Measurements from ENCODE around the gene MACROD1.

Gene MACROD1

DNA sequence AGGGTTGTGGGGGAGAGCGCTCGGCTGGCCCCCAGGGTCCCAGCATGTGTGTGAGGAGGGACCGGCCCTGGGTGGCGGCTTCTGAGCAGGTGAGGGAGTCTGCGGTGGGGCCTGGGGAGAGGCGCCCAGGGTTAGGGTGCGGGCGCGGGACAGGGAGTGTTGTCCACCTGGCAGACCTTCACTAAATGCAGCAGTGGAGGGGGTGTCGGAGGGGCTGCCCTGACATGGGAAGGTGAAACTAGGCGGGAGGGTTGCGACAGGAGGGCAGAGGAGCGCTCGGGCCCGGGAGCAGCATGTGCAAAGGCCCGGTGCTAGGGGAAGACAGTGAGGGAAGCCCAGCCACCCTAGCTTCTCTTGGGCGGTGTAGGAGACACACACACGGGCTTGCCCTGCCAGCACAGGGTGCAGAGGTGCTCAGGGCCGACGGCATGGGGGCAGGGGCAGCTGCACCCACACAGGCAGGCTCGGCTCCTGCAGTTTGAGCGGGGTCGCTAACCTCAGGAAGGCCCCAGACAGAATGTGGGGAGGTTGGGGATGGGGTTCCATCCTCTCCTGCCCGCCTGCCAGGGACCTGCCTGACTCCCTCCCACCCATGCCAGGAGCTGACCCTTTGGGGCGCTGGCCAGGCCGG lies 157.5 kb downstream of the MACROD1 start:
- DNase-seq (ENCODE audit: extremely low spot score, insufficient read length, low read depth) (no peak), FAIRE-seq (no peak)

GRCh38 chr11:64007629-64008282 lies 158.2 kb downstream of the MACROD1 start:
- DNase-seq (ENCODE audit: extremely low spot score, insufficient read length, low read depth) (no peak), FAIRE-seq (no peak)

DNA sequence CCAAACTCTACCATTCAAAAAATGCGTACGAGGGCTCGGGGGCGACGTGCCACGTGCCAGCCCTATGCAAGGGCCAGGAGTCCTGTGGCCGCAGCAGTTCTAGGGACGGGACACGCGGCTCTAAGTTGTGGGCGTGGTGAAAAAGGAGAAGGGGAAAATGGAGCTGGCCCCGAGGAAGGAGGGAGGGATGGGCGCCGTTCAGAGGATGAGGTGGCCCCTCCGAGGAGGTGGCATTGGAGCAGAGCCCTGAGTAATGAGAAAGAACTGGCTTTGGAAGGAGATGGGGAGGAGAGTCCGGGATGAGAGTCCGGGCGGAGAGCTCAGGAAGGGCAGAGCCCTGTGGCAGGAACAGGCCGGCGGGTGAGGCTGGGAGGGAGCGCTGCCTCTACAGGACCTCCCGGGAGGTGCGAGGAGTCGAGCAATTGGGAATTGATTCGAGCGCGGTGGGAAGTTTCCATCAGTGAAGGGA lies 158.7 kb downstream of the MACROD1 start:
- DNase-seq (ENCODE audit: extremely low spot score, insufficient read length, low read depth): no peak
- FAIRE-seq: no peak

DNA sequence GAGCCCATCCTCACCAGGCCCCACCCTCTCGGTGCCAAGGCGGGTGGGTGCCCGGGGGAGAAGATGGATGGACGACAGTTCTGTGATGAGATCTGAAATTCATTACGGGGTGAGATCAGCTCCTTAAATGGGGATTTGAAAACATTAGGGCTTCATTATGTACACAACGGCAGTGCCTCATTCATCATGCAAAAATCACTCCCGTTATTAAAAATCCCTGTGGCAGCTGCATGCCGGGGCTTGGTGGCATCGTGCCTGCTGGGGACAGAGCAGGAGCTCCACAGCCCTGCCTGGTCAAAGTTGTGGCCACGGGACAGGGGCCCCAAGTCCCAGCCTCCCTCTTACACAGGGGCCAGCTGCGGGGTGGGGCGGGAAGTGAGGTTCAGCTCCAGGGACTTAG lies 159.5 kb downstream of the MACROD1 start:
- FAIRE-seq (no peak), DNase-seq (ENCODE audit: extremely low spot score, insufficient read length, low read depth) (no peak)

GRCh38 chr11:64005691-64006090 lies 160.2 kb downstream of the MACROD1 start:
- DNase-seq (ENCODE audit: extremely low spot score, insufficient read length, low read depth) (no peak), FAIRE-seq (no peak)

DNA sequence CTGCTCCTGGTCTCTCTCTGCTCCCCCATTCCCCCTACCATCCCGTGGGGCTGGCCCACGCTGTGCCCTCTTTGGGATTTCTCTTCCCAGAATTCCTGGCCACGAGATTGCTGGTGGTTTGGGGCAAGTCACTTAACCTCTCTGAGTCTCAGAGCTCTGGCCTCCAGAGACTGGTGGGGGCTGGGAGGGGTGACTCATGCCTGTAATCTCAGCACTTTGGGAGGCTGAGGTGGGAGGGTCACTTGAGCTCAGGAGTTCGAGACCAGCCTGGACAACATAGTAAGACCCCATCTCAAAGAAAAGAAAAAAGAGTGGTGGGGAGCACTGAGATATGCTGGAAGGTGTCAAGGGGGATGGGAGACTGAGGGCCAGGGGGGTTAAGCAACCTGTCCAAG lies 161.3 kb downstream of the MACROD1 start:
- no peak for FAIRE-seq
- DNase-seq (ENCODE audit: extremely low spot score, insufficient read length, low read depth): no peak

DNA sequence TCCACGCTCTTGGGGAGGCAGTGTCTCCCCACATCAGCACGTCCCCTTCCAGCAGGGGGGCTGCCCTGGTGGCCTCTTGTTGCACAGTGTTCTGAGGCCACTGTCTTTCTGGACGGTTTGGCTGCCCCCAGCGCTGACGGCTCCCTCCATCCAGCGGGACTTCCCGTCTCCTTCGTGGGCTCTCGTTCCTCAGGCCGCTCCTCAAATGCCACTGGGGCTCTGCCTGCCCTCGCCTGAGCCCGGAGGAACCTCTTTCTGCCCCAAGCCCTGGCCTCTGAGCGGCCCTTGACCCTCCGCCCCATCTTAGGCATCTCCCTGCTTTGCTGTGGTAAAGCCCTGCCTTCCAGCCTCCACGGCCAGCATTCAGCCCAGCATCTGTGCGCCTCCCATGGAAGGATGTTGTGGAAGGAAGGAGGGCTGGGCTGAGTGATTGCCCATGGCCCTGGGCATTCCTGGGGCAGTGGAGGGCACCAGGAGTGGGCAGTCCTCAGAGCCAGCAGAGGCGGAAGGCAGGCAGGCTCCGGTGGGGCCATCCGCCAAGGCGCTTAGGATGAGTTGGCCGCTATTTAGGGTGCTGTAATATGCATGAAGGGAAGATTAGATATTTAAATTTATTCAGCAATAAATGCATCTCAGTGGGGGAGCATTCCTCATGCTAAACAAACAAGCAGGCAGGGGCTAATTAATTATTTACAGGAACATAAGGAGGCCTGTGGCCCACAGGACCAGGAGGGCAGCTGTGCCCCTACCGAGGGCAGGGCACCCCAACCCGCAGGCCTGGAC lies 161.9 kb downstream of the MACROD1 start:
- FAIRE-seq (no peak), DNase-seq (ENCODE audit: extremely low spot score, insufficient read length, low read depth) (no peak)

DNA sequence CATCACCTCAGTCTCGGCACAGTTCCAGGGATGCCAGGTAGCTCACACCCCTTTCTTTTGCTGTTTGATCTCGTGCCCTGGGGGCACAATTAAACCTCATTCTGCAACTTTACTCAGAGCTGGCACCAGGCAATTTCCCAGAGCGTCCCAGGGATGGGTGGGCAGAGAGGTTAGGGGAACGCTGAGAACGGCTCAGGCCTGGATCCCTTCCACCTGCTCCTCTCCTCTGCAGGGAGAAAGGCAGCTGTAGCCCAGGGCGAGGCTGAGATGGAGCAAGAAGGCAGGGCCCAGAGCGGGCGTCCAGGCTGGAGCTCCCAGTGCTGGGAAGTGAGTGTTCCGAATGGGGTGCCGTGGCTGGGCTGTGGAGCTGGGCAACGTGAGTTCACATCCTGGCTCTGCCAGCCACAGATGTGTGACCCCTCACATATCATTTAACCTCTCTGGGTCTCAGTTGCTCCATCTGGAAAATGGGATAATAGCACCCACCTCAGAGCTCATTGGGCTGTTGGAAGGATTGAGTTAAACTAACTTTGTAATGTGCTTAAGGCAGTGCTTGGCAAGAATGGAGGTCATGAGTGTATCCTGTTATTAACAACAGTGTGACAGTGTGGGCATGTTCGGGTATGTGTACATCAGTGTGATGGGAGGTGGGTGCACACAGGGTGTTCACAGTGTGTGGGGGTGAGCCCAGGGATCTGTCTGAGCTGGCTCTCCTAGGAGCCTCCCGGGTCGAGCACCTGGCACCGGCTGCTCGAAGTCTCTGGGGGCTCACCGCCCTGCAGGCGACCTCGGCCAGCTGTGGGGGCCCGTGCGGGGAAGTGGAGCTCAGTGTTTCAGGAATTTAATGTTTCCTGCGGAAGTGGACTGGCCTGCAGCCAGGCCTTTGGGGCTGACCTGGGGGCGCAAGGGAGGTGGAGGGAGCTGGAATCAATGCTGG lies 164.2 kb downstream of the MACROD1 start:
- DNase-seq (ENCODE audit: extremely low spot score, insufficient read length, low read depth) (no peak), FAIRE-seq (no peak)

DNA sequence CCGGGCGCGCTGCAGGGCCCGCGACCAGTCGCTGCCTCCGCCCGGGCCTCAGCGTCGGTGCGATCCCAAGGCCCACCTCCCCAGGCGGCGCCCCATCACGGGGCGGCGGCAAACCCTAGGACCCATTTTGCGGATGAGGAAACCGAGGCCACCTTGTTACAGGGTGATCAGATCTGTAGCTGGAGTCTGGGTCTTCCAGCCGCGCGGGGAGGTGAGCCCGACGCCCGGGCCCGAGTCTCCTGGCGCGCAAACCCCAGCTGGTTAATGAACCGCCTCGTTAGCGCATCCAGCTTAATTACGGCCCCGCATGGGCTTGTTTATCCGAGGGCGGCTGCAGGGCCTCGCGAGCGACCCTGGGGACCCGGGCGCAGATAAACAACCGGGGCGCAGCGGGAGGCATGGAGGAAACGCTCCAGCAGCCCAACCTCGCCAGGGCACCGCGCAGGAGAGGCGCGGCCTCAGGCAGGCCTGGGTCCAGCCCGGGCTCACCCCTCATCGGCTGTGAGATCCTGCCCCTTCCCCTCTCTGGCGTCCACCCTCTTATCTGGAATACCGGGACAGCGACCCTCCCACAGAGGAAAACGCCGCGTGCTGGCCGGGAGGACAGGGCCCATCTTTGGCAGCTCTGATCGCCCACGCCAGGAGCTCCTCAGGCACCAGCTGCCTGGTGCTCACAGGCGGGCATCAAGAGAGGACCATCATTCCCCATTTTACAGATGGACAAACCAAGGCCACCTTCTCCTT lies 165.0 kb downstream of the MACROD1 start:
- DNase-seq (ENCODE audit: extremely low spot score, insufficient read length, low read depth) (no peak), FAIRE-seq (no peak)

DNA sequence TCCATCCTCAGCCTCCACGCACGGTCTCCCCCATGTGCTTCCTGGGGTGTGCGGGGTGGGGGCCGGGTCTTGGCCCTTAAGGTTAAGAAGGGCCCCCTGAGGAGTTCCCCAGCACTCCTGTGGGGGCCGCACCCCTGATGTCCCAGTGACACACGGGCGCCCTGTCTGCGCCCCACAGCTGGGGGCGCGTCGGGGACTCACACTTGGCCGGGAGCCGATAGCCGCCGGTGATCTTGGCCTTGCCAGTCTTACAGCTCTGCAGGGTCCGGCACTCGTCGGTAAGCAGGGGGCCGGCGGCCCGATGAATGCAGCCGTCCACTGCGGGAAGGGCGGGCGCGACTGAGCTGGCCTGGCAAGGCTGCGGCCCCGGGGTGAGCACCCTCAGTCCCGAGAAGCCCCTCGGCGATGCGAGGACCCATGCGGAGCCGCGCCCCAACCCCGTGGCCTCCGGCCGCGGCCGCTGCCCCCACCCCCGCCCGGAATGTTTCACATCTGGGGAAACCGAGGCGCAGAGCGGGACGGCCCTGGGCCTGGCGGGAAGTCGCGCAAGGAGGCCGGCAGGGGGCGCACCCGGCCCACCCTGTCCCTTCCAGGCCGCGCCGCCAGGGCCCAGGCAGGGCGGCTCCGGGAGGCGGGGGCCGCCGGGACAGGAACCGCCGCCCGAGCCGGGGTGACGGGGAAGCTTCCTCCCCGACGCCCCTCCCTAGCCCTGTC lies 165.7 kb downstream of the MACROD1 start:
- no peak for FAIRE-seq
- DNase-seq (ENCODE audit: extremely low spot score, insufficient read length, low read depth): peak; percentile 80

- FAIRE-seq (no peak), DNase-seq (ENCODE audit: extremely low spot score, insufficient read length, low read depth) (no peak)
Observed at GRCh38 chr11:63999349-64000025, 166.4 kb downstream of the MACROD1 start.

DNA sequence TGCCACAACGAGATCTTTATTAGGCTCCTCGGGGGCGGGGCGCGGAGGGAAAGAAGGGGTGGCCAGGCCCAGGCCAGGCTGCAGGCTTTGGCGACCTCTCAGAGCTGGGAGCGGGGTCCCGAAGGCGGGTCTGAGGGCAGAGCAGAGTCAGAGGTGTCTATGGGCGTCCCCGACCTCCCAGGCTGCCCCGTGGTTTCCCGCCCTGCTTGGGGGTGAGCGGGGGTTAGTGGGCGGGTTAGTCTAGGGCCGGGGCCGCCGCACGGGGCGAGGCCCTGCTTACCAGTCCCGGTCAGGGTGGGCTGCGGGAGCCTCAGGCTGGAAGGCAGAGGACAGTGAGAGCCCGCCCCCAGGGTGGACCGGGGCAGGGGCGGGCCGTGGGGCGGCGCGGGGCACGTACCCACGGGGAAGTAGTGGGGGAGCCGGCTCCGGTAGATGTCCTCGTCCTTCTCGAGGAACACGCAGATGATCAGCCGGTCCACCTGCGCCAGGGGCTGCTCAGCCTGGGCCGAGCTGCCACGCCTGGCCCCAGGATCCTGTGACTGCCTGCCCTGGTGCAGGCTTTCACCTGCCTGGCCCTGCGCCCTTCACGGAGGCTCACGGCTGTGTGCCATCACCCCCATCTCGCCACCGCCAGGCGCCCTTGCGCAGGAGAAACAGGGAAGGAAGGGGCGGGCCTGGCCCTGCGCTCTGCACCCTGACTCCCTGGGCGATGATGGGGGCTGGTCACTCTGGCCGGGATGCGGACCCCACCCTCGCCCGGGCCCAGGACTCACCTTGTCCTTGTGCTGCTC lies 167.2 kb downstream of the MACROD1 start:
- no peak for DNase-seq (ENCODE audit: extremely low spot score, insufficient read length, low read depth)
- FAIRE-seq: no peak

DNA sequence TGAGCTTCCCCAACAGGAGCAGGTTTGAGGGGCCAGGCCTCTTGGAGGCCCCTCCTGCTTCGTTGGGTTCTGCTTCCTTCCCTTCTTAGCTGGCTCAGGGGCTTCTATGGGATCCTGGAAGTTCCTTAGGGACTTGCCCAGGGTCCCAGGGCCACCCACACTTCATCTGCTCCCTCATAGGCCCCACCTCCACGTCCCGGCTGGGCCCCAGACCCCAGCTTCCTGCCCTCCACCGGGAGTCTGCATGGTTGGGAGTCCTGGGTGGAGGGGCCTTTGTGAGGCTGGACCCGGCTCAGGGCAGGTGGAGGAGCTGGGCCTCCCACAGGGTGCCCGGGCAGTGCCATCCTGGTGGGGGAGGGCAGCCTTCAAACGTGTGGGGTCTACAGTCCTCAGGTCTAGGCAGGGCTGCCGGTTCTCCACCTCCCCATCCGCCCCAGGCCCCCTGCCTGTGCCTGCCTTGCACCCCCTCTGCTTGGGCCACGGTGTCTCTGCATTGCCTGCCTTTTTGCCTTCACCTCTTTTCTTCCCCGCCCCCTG lies 168.0 kb downstream of the MACROD1 start:
- no peak for DNase-seq (ENCODE audit: extremely low spot score, insufficient read length, low read depth)

GRCh38 chr11:63997104-63997700 lies 168.7 kb downstream of the MACROD1 start:
- DNase-seq (ENCODE audit: extremely low spot score, insufficient read length, low read depth): no peak
- FAIRE-seq: no peak

More for the DNA sequence above, 168.0 kb downstream of the MACROD1 start:
- FAIRE-seq: no peak

GRCh38 chr11:63996512-63996911 lies 169.4 kb downstream of the MACROD1 start:
- DNase-seq (ENCODE audit: extremely low spot score, insufficient read length, low read depth) (no peak), FAIRE-seq (no peak)

- DNase-seq (ENCODE audit: extremely low spot score, insufficient read length, low read depth): no peak
- no peak for FAIRE-seq
Observed at GRCh38 chr11:63993993-63994392, 171.9 kb downstream of the MACROD1 start.

- no peak for FAIRE-seq
- DNase-seq (ENCODE audit: extremely low spot score, insufficient read length, low read depth): no peak
Observed at GRCh38 chr11:63993100-63993499, 172.8 kb downstream of the MACROD1 start.

Measured in GM18507 (cell line).